OCI-LY3 (cell line): ENCODE data around the gene ERN1.
A peak's percentile ranks its signal among the peaks of the same experiment; 100 is the strongest.

Experiments
- H2AFZ ChIP-seq: fragments of 200-600, 300-600 bp; shearing (Covaris generic); 2 replicates; pipeline ENCODE4 v1.6.0; 2014; ENCODE audit warnings: antibody characterized with exemption, low read depth, low read length
- H3K27ac ChIP-seq: fragments of 200-600, 300-600 bp; sonication (generic); 2 replicates; pipeline ENCODE4 v1.5.1; 2014; ENCODE audit warnings: mild to moderate bottlenecking, low read length, moderate library complexity, mixed read lengths
- H3K27me3 ChIP-seq: fragments of 200-600, 300-600 bp; sonication (generic); 2 replicates; pipeline ENCODE4 v1.6.1; 2014; ENCODE audit warnings: low read depth, low read length, mixed read lengths
- H3K36me3 ChIP-seq: fragments of 200-600, 300-600 bp; sonication (generic); replicated peaks from 2 replicates; pipeline ENCODE3; 2014; ENCODE audit warnings: low read depth, low read length, mixed read lengths
- H3K4me1 ChIP-seq: fragments of 300-600, 200-600 bp; sonication (generic); 2 replicates; pipeline ENCODE4 v1.6.1; 2014; ENCODE audit warnings: low read length, mixed read lengths
- H3K4me2 ChIP-seq: fragments of 200-600, 300-600 bp; sonication (generic); 2 replicates; pipeline ENCODE4 v1.6.1; 2014; ENCODE audit warnings: low read length, mixed read lengths
- H3K4me3 ChIP-seq: fragments of 300-600, 200-600 bp; sonication (generic); 2 replicates; pipeline ENCODE4 v1.5.1; 2014; ENCODE audit warnings: antibody characterized with exemption, mild to moderate bottlenecking, low read length, moderate library complexity
- H3K79me2 ChIP-seq: fragments of 300-600, 200-600 bp; shearing (Covaris generic); 2 replicates; pipeline ENCODE4 v1.6.1; 2014; ENCODE audit warnings: mild to moderate bottlenecking, low read length, mixed read lengths
- H3K9ac ChIP-seq: fragments of 300-600, 200-600 bp; shearing (Covaris generic); 2 replicates; pipeline ENCODE4 v1.6.0; 2014; ENCODE audit warnings: mild to moderate bottlenecking, low read length, moderate library complexity
- H3K9me3 ChIP-seq: fragments of 200-600, 300-600 bp; shearing (Covaris generic); 2 replicates; pipeline ENCODE4 v1.6.1; 2014; ENCODE audit warnings: low read length, mixed read lengths; ENCODE audit not compliant: insufficient read depth
- H4K20me1 ChIP-seq: fragments of 200-600, 300-600 bp; sonication (generic); 2 replicates; pipeline ENCODE4 v1.6.1; 2016; ENCODE audit warnings: low read length, mixed read lengths; ENCODE audit not compliant: insufficient read depth
- CTCF ChIP-seq: fragments of 200-600, 300-600 bp; sonication (generic); IDR thresholded peaks from 2 replicates; pipeline ENCODE4 v1.5.1; 2014; ENCODE audit warnings: antibody characterized with exemption, low read length, low read depth
- EZH2phosphoT487 ChIP-seq: fragments of 200-600 bp; shearing (Covaris generic); IDR thresholded peaks from 2 replicates; pipeline ENCODE4 v1.6.1; 2018; ENCODE audit warnings: antibody characterized with exemption, mixed run types, low read depth

ERN1 gene

GRCh38 chr17:64017381-64017980, 112.5 kb downstream of the ERN1 start:
- TF ChIP-seq EZH2phosphoT487 (no peak), CTCF (peak; percentile 17; the same call in 1 of the 2 replicates)
- H3K27ac ChIP-seq = no peak overlapping the region

GRCh38 chr17:64016974-64017373, 113.0 kb downstream of the ERN1 start:
- H3K9ac ChIP-seq = peak overlapping the region; percentile 26; the same call in 1 of the 2 replicates
- no peaks in the 10 kb centered on the region for H3K36me3 ChIP-seq
- H3K4me3 ChIP-seq = peak overlapping the region; percentile 12; the same call in 1 of the 2 replicates
- no peak overlapping the region for H2AFZ ChIP-seq
- H3K27me3 ChIP-seq = no peaks in the 10 kb centered on the region
- peaks cover 14% of the 10 kb centered on the region; the same call in 1 of the 2 replicates for H3K79me2 ChIP-seq
- H3K9me3 ChIP-seq = no peaks in the 10 kb centered on the region
- TF ChIP-seq CTCF = no peak
- no peak for TF ChIP-seq EZH2phosphoT487
- peak overlapping the region; percentile 20 for H3K27ac ChIP-seq
- H3K4me2 ChIP-seq = peak overlapping the region; percentile 40
- H4K20me1 ChIP-seq = no peaks in the 10 kb centered on the region
- peaks cover 59% of the 10 kb centered on the region for H3K4me1 ChIP-seq

More at GRCh38 chr17:64017381-64017980, 112.5 kb downstream of the ERN1 start:
- Histone ChIP-seq H3K4me2 (no peak overlapping the region), H3K79me2 (peaks cover 14% of the 10 kb centered on the region; the same call in 1 of the 2 replicates), H3K4me1 (peaks cover 63% of the 10 kb centered on the region), H3K4me3 (no peak overlapping the region), H3K36me3 (no peaks in the 10 kb centered on the region), H2AFZ (no peak overlapping the region), H3K9me3 (no peaks in the 10 kb centered on the region), H3K9ac (no peak overlapping the region), H4K20me1 (no peaks in the 10 kb centered on the region), H3K27me3 (no peaks in the 10 kb centered on the region)

GRCh38 chr17:64016231-64016784, 113.6 kb downstream of the ERN1 start:
- Histone ChIP-seq H2AFZ (no peak overlapping the region), H3K79me2 (peaks cover 14% of the 10 kb centered on the region; the same call in 1 of the 2 replicates), H3K36me3 (no peaks in the 10 kb centered on the region), H3K4me1 (peaks cover 53% of the 10 kb centered on the region), H3K4me2 (peak overlapping the region; percentile 40), H3K27ac (peak overlapping the region; percentile 20), H3K4me3 (peak overlapping the region; percentile 12), H3K9ac (peak overlapping the region; percentile 26; the same call in 1 of the 2 replicates), H4K20me1 (no peaks in the 10 kb centered on the region), H3K9me3 (no peaks in the 10 kb centered on the region), H3K27me3 (no peaks in the 10 kb centered on the region)
- TF ChIP-seq EZH2phosphoT487 (no peak), CTCF (peak; percentile 61)

GRCh38 chr17:64015447-64015846, 114.5 kb downstream of the ERN1 start:
- no peaks in the 10 kb centered on the region for H3K27me3 ChIP-seq
- H3K27ac ChIP-seq = no peak overlapping the region
- TF ChIP-seq EZH2phosphoT487 = no peak
- no peak for TF ChIP-seq CTCF
- peak overlapping the region; percentile 69 for H3K4me2 ChIP-seq
- peaks cover under 1% of the 10 kb centered on the region for H3K36me3 ChIP-seq
- no peak overlapping the region for H2AFZ ChIP-seq
- no peak overlapping the region for H3K9ac ChIP-seq
- H3K79me2 ChIP-seq = peaks cover 14% of the 10 kb centered on the region; the same call in 1 of the 2 replicates
- H3K4me3 ChIP-seq = no peak overlapping the region
- H4K20me1 ChIP-seq = no peaks in the 10 kb centered on the region
- H3K4me1 ChIP-seq = peaks cover 48% of the 10 kb centered on the region
- H3K9me3 ChIP-seq = no peaks in the 10 kb centered on the region
